LNCaP clone FGC (cell line): ENCODE measurements around the gene ABCC9.
"Not testable (repeated sequence)": the region's sequence is repeated elsewhere in the genome, so short reads cannot be mapped to it uniquely, and the experiment has no call there.

Source experiments
- DNase-seq: peaks from one replicate; pipeline ENCODE4 v3.0.0-alpha.2; 2011; ENCODE audit warnings: low read depth
- H3K4me3 ChIP-seq: 2 replicates; pipeline ENCODE4 v1.5.1; 2011; ENCODE audit warnings: mild to moderate bottlenecking, low read depth, low read length, control low read depth
- TF ChIP-seq, protein P1 (sequence below): IDR thresholded peaks from 2 replicates; pipeline ENCODE4 v1.5.1; 2012; ENCODE audit warnings: mild to moderate bottlenecking; ENCODE audit not compliant: control insufficient read depth, insufficient read depth; ENCODE audit errors: extremely low read depth

ABCC9 gene

DNA sequence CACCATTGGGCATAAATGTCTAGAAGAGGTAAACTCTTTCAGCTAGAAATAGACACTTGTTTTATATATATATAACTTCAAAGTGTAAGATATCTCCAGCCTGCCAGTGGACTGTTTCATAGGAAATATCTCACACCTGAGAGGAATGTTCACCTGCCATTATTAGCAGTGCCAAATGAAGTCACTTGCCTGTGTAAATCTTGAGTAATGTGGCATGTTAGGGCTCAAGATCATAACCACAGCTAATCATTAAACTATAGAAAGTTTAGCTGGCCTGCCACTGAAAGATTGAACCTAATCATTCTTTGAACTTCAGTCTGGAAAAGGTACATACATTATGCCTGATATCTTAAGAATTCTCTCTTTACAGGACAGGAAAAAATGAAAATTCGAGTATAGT lies 141.2 kb downstream of the ABCC9 start:
- H3K4me3 ChIP-seq: no peak overlapping the region
- TF ChIP-seq, protein P1, sequence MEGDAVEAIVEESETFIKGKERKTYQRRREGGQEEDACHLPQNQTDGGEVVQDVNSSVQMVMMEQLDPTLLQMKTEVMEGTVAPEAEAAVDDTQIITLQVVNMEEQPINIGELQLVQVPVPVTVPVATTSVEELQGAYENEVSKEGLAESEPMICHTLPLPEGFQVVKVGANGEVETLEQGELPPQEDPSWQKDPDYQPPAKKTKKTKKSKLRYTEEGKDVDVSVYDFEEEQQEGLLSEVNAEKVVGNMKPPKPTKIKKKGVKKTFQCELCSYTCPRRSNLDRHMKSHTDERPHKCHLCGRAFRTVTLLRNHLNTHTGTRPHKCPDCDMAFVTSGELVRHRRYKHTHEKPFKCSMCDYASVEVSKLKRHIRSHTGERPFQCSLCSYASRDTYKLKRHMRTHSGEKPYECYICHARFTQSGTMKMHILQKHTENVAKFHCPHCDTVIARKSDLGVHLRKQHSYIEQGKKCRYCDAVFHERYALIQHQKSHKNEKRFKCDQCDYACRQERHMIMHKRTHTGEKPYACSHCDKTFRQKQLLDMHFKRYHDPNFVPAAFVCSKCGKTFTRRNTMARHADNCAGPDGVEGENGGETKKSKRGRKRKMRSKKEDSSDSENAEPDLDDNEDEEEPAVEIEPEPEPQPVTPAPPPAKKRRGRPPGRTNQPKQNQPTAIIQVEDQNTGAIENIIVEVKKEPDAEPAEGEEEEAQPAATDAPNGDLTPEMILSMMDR: no peak
- no peak for DNase-seq

DNA sequence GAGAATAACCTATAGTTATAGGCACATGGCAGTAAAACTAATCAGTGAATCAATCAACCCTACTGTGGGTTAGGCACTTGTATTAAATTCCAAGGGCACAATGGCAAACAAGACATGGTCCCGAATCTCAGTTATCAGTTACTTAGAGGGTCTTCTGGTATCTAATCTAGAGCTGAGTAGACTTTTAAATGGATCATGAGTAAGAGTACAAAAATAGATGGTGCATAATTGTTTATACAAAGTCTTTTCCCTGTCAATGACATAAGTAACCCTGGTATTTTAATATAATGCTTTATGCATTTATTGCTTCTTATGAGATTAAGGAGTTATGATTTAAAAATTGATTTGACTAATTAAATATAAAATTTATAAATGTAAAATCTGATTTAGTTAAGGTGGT lies 143.7 kb downstream of the ABCC9 start:
- TF ChIP-seq, protein P1: no peak
- no peak for DNase-seq
- no peak overlapping the region for H3K4me3 ChIP-seq

DNA sequence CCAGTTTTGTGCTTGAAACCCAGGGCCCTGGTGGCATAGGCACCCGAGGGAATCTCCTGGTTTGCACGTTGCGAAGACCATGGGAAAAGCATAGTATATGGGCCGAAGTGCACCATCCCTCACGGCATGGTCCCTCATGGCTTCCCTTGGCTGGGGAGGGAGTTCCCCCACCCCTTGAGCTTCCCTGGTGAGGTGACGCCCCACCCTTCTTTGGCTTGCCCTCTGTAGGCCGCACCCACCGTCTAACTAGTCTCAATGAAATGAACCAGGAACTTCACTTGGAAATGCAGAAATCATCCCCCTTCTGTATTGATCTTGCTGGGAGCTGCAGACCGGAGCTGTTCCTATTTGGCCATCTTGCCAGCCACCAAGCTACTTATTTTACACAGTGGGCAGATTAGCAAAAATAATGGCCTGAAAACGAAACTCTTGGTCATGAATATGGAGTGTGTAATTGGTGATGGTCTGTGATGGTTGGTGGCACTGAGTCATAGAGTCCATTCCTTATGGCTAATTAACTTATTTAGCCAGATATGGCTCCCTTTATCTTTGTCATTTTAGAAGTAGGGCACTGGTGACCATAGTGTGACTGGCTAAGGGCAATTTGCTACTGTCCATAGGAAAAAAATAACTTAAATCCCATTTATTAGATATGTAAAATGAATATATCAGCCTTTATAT lies 145.4 kb downstream of the ABCC9 start:
- H3K4me3 ChIP-seq: no peak overlapping the region
- TF ChIP-seq, protein P1: no peak
- no peak for DNase-seq

DNA sequence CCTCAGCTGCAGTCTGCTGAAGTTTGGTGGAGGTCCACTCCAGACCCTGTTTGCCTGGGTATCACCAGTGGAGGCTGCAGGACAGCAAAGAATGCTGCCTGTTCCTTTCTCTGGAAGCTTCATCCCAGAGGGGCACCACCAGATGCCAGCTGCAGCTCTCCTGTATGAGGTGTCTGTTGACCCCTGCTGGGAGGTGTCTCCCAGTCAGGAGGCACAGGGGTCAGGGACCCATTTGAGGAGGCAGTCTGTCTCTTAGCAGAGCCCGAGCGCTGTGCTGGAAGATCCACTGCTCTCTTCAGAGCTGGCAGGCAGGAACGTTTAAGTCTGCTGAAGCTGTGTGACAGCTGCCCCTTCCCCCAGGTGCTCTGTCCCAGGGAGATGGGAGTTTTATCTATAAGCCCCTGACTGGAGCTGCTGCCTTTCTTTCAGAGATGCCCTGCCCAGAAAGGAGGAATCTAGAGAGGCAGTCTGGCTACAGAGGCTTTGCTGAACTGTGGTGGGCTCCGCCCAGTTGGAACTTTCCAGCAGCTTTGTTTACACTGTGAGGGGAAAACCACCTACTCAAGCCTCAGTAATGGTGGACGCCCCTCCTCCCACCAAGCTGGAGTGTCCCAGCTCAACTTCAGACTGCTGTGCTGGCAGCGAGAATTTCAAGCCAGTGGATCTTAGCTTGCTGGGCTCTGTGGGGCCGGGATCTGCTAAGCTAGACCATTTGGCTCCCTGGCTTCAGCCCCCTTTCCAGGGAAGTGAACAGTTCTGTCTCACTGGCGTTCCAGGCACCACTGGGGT lies 146.2 kb downstream of the ABCC9 start:
- DNase-seq, H3K4me3 ChIP-seq: not testable (repeated sequence)

DNA sequence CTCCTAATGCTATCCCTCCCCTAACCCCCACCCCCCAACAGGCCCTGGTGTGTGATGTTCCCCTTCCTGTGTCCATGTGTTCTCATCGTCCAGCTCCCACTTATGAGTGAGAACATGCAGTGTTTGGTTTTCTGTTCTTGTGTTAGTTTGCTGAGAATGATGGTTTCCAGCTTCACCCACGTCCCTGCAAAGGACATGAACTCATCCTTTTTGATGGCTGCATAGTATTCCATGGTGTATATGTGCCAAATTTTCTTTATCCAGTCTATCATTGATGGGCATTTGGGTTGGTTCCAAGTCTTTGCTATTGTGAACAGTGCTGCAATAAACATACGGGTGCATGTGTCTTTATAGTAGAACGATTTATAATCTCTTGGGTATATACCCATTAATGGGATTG lies 151.5 kb downstream of the ABCC9 start:
- H3K4me3 ChIP-seq, DNase-seq: not testable (repeated sequence)

DNA sequence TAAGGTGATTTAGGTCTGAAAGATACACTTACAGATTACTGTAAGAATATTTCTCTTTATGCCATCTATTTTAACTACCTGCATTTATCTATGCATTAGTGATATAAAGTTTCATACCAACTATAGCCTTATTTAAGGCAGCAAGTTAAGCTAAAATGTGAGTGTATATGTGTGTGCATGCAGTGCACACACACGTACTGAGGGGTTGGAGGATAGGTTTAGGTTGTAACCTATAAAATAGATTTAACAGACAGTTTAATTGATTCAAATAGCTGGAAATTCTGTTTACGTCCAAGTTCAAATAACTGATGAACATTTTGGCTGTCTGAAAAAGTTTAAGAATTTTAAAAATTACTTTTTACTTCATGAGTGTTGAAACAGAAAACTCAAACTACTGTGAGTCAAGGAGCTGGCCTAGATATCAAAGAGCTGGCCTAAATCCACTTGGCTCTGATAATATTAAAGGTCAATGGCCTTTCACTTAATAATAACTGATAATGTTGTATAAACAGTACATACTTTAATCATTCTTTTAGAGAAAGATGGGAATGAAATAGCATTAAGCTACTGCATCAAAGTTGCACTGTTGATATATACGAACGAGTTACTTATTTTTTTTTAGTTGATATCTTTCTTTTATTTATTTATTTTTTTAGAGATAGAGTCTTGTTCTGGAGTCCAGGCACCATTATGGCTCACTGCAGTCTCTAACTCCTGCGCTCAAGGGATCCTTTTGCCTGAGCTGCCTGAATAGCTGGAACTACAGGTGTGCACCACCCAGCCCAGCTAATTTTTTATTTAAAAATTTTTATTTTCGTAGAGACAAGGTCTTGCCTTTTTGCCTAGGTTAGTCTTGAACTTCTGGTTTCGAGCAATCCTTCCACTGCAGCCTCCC lies 152.9 kb downstream of the ABCC9 start:
- no peak overlapping the region for H3K4me3 ChIP-seq
- TF ChIP-seq, protein P1: no peak
- DNase-seq: no peak

DNA sequence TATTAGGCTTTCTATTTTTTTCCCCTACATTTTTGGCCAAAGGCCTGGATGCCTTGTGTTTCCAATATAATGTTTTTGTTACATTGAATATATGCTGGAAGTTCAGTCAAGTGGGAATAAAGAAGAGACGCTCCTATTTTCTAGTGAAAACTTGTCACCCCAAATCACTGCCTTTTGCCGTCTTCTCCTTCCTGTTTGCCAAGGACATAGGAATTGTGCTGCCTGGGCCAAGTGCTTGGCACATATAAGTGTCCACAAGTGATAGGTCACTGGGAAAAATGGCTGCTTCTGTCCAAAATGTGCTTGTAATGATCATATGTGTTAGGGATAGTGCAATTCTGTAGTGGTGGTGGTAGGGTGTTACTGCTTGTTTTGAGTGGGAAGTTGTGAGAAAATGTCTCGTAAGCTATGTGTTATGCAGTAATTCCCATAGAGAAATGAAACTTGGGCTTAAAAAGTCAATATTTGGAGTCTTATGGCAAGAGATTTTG lies 155.1 kb downstream of the ABCC9 start:
- TF ChIP-seq, protein P1: no peak
- no peak for DNase-seq
- H3K4me3 ChIP-seq: no peak overlapping the region

DNA sequence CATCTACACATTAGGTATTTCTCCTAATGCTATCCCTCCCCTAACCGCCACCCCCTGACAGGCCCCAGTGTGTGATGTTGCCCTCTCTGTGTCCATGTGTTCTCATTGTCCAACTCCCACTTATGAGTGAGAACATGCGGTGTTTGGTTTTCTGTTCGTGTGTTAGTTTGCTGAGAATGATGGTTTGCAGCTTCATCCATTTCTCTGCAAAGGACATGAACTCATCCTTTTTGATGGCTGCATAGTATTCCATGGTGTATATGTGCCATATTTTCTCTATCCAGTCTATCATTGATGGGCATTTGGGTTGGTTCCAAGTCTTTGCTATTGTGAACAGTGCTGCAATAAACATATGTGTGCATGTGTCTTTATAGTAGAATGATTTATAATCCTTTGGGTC lies 158.5 kb downstream of the ABCC9 start:
- not testable (repeated sequence) for H3K4me3 ChIP-seq, DNase-seq
